SK-N-SH treated with all-trans-retinoic acid at 6 μM for 48 hours (cell line): ENCODE measurements around the gene MINK1.

Experiments
- ATAC-seq: fragments of 200-7000 bp; cut with Tn5 transposase; 3 replicates; pipeline ENCODE4 v1.9.1; 2020; ENCODE audit warnings: mild to moderate bottlenecking, moderate library complexity
- ARNTL ChIP-seq: fragments of 450-650 bp; formaldehyde crosslinking; IDR thresholded peaks from 2 replicates; pipeline ENCODE4 v1.5.0; 2020; ENCODE audit warnings: low read depth, mild to moderate bottlenecking, moderate library complexity, borderline replicate concordance
- BACH2 ChIP-seq: fragments of 250-450 bp; sonication (Bioruptor Pico); IDR thresholded peaks from 2 replicates; pipeline ENCODE4 v1.9.0; 2021; ENCODE audit warnings: mild to moderate bottlenecking, borderline replicate concordance
- CSDC2 ChIP-seq: fragments of 250-450 bp; sonication (Bioruptor Pico); IDR thresholded peaks from 2 replicates; pipeline ENCODE4 v1.5.0; 2020; ENCODE audit warnings: mild to moderate bottlenecking, moderate library complexity
- ESRRG ChIP-seq: fragments of 250-450 bp; sonication (Bioruptor Pico); IDR thresholded peaks from 2 replicates; pipeline ENCODE4 v1.6.1; 2021; ENCODE audit warnings: mild to moderate bottlenecking
- ISL1 ChIP-seq: fragments of 250-450 bp; sonication (Bioruptor Pico); IDR thresholded peaks from 2 replicates; pipeline ENCODE4 v2.1.2; 2022; ENCODE audit warnings: mild to moderate bottlenecking, moderate library complexity
- OSR1 ChIP-seq: fragments of 250-450 bp; sonication (Bioruptor Pico); IDR thresholded peaks from 2 replicates; pipeline ENCODE4 v1.8.0; 2022; ENCODE audit warnings: moderate library complexity, mild to moderate bottlenecking, inconsistent platforms
- PATZ1 ChIP-seq: fragments of 250-450 bp; sonication (Bioruptor Pico); IDR thresholded peaks from 2 replicates; pipeline ENCODE4 v1.8.0; 2020; ENCODE audit warnings: mild to moderate bottlenecking, moderate library complexity, borderline replicate concordance
- PPARA ChIP-seq: fragments of 250-450 bp; sonication (Bioruptor Pico); IDR thresholded peaks from 2 replicates; pipeline ENCODE4 v1.5.0; 2020; ENCODE audit warnings: mild to moderate bottlenecking, borderline replicate concordance
- RARB ChIP-seq: fragments of 250-450 bp; sonication (Bioruptor Pico); IDR thresholded peaks from 2 replicates; pipeline ENCODE4 v1.8.0; 2021; ENCODE audit warnings: mild to moderate bottlenecking, moderate library complexity
- SNAI2 ChIP-seq: fragments of 250-450 bp; sonication (Bioruptor Pico); IDR thresholded peaks from 2 replicates; pipeline ENCODE4 v1.5.0; 2020; ENCODE audit warnings: mild to moderate bottlenecking, moderate library complexity
- TOX ChIP-seq: fragments of 250-450 bp; sonication (Bioruptor Pico); IDR thresholded peaks from 2 replicates; pipeline ENCODE4 v1.8.0; 2021; ENCODE audit warnings: mild to moderate bottlenecking, moderate library complexity, borderline replicate concordance
- ZC3H10 ChIP-seq: fragments of 250-450 bp; sonication (Bioruptor Pico); IDR thresholded peaks from 2 replicates; pipeline ENCODE4 v1.5.1; 2021; ENCODE audit warnings: mild to moderate bottlenecking, moderate library complexity
- ZFP3 ChIP-seq: fragments of 250-450 bp; sonication (Bioruptor Pico); IDR thresholded peaks from 2 replicates; pipeline ENCODE4 v1.5.0; 2020; ENCODE audit warnings: mild to moderate bottlenecking, moderate library complexity
- ZFP30 ChIP-seq: fragments of 450-650 bp; formaldehyde crosslinking; IDR thresholded peaks from 2 replicates; pipeline ENCODE4 v1.5.0; 2022; ENCODE audit warnings: mild to moderate bottlenecking, moderate library complexity
- ZNF565 ChIP-seq: fragments of 450-650 bp; formaldehyde crosslinking; conservative IDR thresholded peaks from 2 replicates; pipeline ENCODE4 v1.5.0; 2020; ENCODE audit warnings: low read depth, mild to moderate bottlenecking, moderate library complexity
- ZNF70 ChIP-seq: fragments of 450-650 bp; formaldehyde crosslinking; IDR thresholded peaks from 2 replicates; pipeline ENCODE4 v1.5.0; 2020; ENCODE audit warnings: mild to moderate bottlenecking, moderate library complexity
- ZNF8 ChIP-seq: fragments of 450-650 bp; formaldehyde crosslinking; IDR thresholded peaks from 2 replicates; pipeline ENCODE4 v1.5.0; 2020; ENCODE audit warnings: mild to moderate bottlenecking, moderate library complexity
- TF ChIP-seq, protein P1 (sequence below): fragments of 250-450 bp; sonication (Bioruptor Pico); IDR thresholded peaks from 2 replicates; pipeline ENCODE4 v1.5.1; 2020; ENCODE audit warnings: low read depth, mild to moderate bottlenecking, moderate library complexity
- TF ChIP-seq, protein P2 (sequence below): fragments of 250-450 bp; sonication (Bioruptor Pico); IDR thresholded peaks from 2 replicates; pipeline ENCODE4 v1.8.0; 2021; ENCODE audit warnings: low read depth, mild to moderate bottlenecking, moderate library complexity, borderline replicate concordance
- TF ChIP-seq, protein P3 (sequence below): fragments of 250-450 bp; sonication (Bioruptor Pico); IDR thresholded peaks from 2 replicates; pipeline ENCODE4 v1.5.1; 2021; ENCODE audit warnings: mild to moderate bottlenecking, moderate library complexity

MINK1 gene

GRCh38 chr17:4891411-4892410, 58.6 kb downstream of the MINK1 start:
- no peak for ATAC-seq
- TF ChIP-seq RARB (CRISPR knock-in tag) (no peak), ZNF8 (CRISPR knock-in tag) (no peak), CSDC2 (CRISPR knock-in tag) (no peak), ISL1 (CRISPR knock-in tag) (no peak), ZC3H10 (CRISPR knock-in tag) (no peak), PATZ1 (no peak), TOX (no peak), ZNF70 (CRISPR knock-in tag) (no peak), SNAI2 (no peak), PPARA (CRISPR knock-in tag) (no peak), ARNTL (CRISPR knock-in tag) (no peak)
- TF ChIP-seq, protein P1, sequence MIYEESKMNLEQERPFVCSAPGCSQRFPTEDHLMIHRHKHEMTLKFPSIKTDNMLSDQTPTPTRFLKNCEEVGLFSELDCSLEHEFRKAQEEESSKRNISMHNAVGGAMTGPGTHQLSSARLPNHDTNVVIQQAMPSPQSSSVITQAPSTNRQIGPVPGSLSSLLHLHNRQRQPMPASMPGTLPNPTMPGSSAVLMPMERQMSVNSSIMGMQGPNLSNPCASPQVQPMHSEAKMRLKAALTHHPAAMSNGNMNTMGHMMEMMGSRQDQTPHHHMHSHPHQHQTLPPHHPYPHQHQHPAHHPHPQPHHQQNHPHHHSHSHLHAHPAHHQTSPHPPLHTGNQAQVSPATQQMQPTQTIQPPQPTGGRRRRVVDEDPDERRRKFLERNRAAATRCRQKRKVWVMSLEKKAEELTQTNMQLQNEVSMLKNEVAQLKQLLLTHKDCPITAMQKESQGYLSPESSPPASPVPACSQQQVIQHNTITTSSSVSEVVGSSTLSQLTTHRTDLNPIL (CRISPR knock-in tag) = no peak
- TF ChIP-seq, protein P2, sequence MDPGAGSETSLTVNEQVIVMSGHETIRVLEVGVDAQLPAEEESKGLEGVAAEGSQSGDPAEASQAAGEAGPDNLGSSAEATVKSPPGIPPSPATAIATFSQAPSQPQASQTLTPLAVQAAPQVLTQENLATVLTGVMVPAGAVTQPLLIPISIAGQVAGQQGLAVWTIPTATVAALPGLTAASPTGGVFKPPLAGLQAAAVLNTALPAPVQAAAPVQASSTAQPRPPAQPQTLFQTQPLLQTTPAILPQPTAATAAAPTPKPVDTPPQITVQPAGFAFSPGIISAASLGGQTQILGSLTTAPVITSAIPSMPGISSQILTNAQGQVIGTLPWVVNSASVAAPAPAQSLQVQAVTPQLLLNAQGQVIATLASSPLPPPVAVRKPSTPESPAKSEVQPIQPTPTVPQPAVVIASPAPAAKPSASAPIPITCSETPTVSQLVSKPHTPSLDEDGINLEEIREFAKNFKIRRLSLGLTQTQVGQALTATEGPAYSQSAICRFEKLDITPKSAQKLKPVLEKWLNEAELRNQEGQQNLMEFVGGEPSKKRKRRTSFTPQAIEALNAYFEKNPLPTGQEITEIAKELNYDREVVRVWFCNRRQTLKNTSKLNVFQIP = no peak

- no peak for ATAC-seq
- TF ChIP-seq ZFP3 (CRISPR knock-in tag) (no peak), BACH2 (no peak), RARB (CRISPR knock-in tag) (no peak), ARNTL (CRISPR knock-in tag) (no peak), OSR1 (CRISPR knock-in tag) (no peak), CSDC2 (CRISPR knock-in tag) (no peak), ZNF70 (CRISPR knock-in tag) (no peak), ZFP30 (CRISPR knock-in tag) (no peak), ZNF565 (CRISPR knock-in tag) (no peak)
- TF ChIP-seq, protein P3, sequence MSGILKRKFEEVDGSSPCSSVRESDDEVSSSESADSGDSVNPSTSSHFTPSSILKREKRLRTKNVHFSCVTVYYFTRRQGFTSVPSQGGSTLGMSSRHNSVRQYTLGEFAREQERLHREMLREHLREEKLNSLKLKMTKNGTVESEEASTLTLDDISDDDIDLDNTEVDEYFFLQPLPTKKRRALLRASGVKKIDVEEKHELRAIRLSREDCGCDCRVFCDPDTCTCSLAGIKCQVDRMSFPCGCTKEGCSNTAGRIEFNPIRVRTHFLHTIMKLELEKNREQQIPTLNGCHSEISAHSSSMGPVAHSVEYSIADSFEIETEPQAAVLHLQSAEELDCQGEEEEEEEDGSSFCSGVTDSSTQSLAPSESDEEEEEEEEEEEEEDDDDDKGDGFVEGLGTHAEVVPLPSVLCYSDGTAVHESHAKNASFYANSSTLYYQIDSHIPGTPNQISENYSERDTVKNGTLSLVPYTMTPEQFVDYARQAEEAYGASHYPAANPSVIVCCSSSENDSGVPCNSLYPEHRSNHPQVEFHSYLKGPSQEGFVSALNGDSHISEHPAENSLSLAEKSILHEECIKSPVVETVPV (CRISPR knock-in tag) = no peak
Observed at GRCh38 chr17:4892499-4893221, 59.5 kb downstream of the MINK1 start.

- no peak for ATAC-seq
- TF ChIP-seq ARNTL (CRISPR knock-in tag) = no peak
- no peak for TF ChIP-seq RARB (CRISPR knock-in tag)
- TF ChIP-seq PPARA (CRISPR knock-in tag) = no peak
- no peak for TF ChIP-seq ESRRG (CRISPR knock-in tag)
- no peak for TF ChIP-seq SNAI2
- TF ChIP-seq ISL1 (CRISPR knock-in tag) = no peak
- no peak for TF ChIP-seq ZNF565 (CRISPR knock-in tag)
Observed at GRCh38 chr17:4893272-4893671, 60.1 kb downstream of the MINK1 start.
